GM21825 (cell line): ENCODE data around the gene DERA.
"Not testable (repeated sequence)": the region's sequence is repeated elsewhere in the genome, so short reads cannot be mapped to it uniquely, and the experiment has no call there.

Experiments used
- ATAC-seq: cut with Tn5 transposase; IDR thresholded peaks from one replicate; pipeline ENCODE4 v1.9.1; 2021; ENCODE audit warnings: mild to moderate bottlenecking, moderate library complexity; ENCODE audit not compliant: unreplicated experiment

Gene DERA

DNA sequence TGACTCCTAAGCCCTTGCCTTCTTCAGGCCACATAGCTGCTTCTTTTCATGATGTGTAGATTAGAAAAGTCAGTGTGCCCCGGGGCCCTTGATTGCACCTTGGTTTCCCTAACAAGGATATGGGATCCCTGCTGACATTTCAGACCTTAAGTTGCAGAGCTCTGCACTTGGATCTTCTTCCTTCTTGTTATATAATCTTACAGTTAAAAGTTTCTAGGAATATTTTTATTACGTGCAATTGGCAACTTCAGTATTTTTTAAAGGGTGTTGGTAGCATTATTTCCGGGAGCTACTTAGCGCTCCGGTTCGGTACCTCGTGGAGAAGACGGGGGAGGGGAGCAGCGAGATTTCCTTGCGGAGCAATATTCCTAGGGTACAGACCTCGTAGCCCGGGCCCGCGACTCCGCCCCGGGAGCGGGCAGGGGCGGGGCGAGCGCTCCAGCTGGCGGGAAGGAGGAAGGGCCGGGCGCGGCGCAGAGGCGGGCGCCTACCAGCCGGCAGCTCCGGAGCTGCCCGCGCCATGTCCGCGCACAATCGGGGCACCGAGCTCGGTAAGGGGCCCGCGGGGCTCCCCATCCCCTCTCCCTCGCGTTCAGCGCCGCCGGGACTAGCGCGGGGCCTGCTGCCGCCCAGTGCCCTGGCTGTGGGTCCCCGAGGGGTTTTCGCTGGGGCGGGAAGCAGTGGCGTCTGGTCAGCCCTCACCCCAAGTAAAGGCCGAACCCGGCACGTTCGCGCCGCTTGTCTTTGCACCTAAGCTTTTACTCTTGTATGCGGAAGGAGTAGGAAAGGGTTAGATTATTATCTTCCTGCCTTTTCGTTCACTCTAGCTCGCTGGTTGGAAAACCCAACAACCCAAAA is at the start of gene DERA:
Gene DERA (plus strand): TSS at position 469 of the 858 bp plus-strand sequence. CDS start 52 bp downstream, at position 521.
- peak; percentile 97 for ATAC-seq

DNA sequence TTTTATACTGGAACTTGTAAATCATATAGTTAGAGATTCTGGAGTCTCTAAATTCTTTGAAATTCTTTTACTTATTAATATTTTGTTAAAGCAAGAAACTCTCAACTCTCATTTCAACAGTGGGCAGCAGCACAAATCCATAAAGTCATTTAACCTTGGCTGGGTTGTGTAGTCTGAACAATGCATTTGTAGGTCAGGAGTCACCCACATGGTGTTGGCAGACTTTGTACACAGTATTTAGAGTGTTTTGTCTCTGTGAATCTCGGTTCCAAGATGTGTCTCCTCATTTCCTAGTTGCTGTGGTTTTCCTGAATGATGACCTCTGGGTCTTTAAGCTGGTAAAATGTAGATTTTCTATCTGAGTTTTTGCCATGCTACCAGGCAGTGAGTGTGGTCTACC is 49.7 kb upstream of the DERA start:
- no peak for ATAC-seq

DNA sequence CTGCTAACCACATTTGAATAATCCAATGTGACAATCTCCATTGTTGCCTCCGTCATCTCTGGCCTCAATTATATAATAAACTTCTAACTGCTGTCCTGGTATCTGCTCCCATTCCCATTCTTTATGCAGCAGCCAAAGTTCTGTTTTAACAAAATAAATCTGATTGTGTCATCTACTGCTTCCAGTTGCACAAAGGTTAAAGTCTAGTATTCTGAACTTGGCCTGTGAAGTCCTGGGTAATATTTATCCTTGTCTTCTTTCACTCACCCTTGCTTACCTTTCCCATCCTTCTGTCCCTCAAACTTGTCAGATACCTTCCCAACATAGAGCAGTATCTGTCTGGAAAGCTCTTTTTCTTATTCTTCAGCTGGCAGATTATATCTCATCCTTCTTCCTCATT is 48.3 kb upstream of the DERA start:
- ATAC-seq = no peak

DNA sequence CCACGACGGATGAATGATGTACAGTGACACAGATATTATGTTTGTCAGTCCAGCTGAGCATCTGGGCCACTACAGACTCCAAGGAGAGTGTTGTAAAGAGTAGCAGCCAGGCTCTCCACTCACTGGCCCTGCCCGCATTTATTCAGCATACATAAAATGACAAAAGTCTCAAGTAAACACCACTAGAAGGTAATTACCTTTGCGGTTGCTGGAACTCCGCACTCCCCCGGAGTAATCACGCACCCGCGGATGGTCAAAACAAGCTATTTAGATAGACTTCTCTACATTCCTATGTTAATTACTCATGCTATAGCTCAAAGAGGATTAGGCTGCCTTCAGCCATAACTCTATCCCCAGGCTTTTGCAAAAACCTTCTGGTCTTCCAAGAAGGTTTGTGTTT is 47.8 kb upstream of the DERA start:
- no peak for ATAC-seq

DNA sequence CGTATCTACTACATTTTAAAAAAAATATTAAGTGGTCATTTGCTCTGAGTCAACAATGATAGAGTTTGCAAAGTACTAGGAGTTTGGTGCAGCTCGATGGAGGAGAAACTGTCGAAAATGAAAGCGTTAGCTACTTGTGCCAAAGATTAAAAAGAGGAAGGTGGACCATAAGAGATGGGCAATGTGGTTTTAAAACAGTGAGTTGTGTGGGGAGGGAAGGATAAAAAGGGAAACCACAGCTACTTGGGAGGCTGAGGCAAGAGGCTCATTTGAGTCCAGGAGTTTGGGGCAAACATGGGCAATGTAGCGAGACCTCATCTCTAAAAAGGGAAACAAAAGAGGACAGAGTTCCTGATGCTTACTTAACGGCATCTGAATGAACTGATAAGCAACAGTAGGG is 47.1 kb upstream of the DERA start:
- peak; percentile 87 for ATAC-seq

DNA sequence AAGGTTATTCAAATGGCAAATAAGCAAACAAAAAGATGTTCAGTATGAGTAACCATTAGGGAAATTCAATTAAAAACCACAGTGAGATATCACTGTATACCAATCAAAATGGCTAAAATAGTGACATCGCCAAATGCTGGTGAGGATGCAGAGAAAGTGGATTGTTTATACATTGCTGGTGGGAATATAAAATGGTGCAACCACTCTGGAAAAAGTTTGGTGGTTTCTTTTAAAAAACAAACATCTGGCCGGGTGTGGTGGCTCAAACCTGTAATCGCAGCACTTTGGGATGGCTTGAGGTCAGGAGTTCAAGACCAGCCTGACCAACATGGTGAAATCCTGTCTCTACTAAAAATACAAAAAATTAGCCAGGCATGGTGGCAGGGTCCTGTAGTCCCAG is 42.9 kb upstream of the DERA start:
- ATAC-seq = no peak

DNA sequence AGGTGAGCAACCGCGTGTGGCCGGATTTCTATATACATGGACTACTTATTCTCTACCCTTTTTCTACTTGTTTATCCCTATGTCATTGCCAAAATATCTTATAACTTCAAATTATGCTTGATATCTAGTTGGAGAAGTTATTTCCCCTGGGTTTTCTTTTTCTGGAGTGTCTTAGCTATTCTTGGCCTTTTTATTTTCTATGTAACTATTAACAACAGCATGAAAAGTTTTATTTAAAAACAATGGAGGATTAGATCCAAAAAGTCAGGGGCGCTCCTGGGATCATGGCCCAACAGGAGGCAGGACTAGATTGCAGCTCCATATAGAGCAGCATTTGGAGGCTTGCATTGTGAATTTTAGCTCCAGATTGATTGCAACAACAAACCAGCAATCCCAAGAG is 37.6 kb upstream of the DERA start:
- no peak for ATAC-seq

DNA sequence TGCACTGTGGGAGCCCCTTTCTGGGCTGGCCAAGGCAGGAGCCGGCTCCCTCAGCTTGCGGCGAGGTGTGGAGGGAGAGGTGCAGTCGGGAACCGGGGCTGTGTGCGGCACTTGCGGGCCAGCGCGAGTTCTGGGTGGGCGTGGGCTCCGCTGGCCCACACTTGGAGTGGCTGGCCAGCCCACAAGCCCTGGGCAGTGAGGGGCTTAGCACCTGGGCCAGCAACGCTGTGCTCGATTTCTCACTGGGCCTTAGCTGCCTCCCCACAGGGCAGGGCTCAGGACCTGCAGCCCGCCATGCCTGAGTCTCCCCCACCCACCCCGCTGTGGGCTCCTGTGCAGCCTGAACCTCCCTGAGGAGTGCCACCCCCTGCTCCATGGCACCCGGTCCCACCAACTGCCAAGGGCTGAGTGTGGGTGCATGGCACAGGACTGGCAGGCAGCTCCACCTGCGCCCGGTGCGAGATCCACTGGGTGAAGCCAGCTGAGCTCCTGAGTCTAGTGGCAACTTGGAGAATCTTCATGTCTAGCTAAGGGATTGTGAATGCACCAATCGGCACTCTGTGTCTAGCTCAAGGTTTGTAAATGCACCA is 36.5 kb upstream of the DERA start:
- ATAC-seq = not testable (repeated sequence)

DNA sequence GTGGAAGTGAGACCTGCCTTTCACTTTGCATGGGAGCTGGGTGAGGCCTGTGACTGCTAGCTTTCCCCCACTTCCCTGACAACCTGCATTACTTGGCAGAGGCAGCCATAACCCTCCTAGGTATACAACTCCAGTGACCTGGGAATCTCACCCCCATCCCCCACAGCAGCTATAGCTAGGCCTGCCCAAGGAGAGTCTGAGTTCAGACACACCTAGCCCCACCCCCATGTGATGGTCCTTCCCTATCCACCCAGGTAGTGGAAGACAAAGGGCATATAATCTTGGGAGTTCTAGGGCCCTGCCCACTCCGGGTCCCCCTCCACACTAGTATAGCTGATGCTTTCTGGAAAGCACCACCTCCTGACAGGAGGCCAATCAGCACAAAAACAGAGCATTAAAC is 35.3 kb upstream of the DERA start:
- ATAC-seq = no peak

DNA sequence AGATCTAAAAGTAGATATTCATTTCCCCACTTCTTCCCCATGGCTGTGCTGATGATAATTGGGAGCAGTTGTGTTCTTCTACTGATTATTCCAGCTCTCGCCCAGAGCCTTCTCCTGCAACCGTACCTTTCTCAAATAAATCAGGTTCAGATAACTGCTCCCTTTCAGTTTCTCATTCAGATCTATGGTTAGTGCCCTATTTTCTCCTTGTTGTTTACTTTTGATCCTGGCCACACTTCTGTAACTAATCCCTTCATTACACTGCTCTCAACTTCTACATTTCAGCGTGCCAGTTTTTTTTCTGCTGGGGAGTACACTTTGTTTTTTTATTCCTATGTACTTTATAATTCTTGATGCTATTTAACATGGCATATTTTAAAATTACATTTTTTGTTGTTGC is 31.7 kb upstream of the DERA start:
- no peak for ATAC-seq

DNA sequence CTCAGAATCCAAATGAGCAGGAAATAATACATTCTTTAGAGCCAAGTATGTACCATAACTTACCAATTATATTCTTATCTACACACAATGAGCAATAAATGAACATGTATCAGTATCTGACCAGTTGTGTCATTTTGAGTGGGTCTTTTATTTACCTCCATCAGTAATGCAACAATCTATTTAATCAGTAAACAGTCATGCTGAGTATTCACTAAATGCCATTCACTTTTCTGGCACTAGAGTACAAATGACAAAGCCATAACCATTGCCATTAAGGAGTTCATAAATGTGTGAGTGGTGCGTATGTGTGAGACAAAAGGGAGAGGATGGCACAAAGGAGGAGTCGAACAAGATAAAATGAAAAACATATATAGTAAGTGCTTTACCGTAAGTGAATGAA is 30.4 kb upstream of the DERA start:
- ATAC-seq = no peak

DNA sequence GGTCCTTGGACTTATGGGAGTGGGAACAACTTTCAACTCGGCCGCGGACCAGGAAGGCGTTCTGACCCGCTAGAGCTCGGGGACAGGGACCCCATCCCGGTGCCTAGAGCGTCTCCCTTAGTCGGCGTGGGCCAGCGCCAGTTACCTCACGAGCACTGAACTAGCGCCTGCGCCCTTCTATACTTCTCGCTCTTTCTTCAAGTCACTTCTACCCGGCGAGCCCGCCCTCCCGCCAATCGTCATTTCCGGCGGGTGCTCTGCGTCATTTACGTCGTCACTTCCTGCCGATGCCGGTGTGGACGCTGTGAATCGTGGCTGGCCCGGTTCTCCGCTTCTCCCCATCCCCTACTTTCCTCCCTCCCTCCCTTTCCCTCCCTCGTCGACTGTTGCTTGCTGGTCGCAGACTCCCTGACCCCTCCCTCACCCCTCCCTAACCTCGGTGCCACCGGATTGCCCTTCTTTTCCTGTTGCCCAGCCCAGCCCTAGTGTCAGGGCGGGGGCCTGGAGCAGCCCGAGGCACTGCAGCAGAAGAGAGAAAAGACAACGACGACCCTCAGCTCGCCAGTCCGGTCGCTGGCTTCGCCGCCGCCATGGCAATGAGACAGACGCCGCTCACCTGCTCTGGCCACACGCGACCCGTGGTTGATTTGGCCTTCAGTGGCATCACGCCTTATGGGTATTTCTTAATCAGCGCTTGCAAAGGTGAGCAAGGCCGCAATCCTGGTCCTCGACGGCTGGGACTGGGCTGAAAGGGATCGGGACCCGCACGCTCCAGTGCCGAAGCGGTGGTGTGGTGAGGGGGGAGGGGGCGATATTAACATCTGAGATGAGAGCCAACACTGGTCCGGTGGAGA is 28.8 kb upstream of the DERA start, which contains the start of gene STRAP:
Gene STRAP (plus strand): TSS at position 270 of the 854 bp plus-strand sequence. CDS start 321 bp downstream, at position 591.
- ATAC-seq = peak; percentile 96

DNA sequence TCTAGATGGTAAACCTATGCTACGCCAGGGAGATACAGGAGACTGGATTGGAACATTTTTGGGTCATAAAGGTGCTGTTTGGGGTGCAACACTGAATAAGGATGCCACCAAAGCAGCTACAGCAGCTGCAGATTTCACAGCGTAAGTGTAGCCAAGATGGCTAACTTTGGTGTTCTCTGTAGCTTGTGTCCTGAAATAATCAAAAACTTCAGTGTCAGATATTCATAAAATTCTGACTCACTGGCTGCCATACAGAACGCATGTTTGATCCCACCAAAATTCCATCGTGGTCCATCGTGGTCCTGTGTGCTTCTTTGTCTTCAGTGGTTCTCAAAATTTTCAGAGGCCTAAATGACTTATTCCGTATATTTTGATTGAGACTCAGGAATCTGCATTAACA is 27.6 kb upstream of the DERA start:
- ATAC-seq = no peak

DNA sequence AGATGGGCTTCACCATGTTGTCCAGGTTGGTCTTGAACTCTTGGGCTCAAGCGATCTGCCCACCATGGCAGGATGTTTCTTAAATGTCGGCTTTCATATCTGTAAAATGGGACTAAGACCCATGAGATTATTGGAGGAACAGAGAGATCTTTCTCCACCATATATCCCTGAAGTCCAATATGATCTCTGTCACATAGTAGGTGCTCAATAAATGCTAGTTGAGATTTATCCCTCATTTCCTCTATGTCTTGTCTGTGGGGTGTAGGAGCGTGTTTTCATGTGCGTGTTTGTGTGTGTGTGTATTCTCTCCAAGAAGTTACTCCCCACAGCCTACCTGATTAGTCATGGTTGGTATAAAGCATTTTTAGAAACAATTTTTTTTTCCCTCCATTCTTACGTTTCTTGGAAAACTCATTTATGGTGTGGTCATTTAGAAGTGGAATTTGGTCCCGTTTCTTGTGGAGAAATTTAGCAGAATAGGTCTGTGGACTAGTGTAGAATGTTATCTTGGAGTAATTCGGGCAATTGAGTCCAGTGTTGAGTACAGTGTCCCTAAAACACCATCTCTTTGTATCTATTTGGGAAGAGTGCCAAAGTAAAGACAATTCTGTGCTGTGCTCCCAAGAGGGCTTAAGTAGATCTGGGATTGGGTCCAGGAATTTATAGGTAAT is 24.6 kb upstream of the DERA start:
- ATAC-seq = no peak

DNA sequence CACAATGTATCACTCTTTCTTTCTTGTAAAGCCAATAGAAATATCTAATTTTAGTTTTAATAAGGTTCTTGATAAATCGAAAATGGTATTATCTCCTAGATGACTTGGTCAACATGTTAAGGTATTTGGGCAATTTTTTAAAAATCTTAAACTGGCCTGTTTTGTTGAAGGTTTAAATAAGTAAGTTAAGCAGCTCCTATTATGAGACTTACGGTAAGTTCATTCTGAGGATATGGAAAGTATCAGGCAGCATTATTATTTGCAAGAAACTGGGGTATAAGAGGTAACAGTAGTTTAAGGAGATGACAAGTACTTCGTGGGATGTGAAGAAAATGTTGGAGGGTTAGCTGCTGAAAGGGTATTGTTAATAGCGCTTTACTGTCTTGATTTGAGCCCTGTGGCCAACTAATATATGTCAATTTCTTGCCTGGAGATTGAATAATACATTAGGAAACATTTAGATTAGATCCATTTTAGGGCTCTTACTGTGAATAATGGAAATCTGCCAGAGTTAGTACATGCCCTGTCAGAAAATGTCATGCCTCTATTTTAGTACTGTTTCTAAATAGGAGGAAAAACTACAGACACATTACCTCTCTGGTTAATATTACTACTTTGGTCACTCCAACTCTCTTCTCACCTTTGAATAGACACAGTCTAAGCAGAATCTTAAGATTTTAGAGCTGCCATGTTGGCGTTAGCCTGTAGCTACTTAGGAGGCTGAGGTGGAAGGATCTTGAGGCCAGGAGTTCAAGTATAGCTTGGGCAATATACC is 23.9 kb upstream of the DERA start:
- ATAC-seq = no peak

DNA sequence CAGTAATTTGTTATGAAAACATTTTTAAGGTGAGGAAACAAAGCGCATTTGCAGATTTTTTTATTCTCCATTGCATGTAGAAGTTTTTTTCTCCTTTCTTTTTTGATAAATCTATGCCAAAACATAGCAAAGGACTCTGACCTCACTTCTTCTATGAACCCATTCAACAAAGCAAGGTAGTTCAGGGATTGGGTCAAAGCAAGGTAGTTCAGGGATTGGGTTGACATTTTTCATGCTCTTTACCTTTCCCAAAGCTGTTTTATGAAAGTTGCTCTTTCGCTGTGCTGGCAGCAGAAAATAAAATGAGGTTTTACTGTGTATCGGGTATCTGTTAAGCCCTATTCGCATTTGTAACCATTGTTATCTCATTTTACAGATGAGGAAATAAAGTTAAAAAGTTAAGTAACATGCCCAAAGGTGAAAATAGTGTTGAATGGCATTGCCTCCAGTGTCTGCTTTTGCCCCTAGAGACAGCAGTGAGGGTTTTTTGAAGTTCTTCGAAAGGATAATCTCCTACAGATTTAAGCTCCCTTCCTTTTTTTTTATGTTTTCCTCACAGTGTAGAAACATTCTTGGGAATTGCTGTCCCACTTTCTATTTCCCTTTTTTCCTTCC is 18.4 kb upstream of the DERA start:
- no peak for ATAC-seq

DNA sequence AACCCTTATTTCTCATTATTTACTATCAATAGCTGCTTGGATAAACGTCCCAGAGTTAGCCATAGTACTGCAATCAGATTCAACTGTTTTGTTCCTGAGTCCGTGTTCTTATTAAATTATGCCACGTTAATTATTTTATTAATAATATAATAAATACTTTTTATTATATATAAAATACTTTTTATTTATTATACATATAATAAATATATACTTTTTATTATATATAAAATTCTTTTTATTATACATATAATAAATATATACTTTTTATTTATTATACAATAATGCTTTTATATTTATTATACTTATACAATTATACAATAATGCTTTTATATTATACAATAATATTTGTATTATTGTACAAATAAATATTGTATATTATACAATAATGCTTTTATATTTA is 17.9 kb upstream of the DERA start:
- ATAC-seq = no peak

DNA sequence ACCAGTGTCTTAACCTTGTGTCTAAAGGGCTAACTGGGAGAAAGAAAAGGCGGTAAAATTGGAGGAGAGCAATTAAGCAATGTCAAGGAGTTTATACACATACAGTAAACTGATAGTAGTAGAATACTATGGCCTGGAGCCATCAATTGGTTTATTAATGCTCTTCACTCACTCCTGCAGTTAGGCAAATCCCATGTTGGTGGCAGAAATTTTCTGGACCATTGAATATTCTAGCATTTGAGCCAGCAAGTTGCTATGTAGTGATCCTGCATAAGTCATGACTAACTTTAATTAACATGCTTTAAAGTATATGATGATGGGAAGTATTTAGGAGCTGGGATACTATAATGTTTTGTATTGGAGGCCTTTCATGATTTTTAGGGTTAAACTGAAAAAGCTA is 14.3 kb upstream of the DERA start:
- ATAC-seq = no peak

DNA sequence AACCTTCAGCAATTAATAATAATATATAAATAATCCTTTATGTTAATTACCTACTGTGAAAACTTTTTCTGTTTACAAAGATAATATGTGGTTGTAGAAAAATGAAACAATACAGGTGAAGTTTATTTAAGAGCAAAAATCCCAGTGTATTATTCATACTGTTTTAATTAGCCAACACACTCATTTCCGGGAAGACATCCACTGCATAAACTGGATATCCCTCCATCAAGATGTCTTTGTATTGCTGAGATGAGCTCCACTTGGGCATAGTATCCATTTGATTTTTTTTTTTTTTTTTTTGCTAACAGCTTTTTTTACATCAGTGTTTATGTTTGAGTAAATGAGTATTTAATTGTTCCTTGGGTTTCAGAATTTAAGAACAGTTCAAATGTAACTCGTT is 13.7 kb upstream of the DERA start:
- ATAC-seq = no peak
